Endothelial cell of umbilical vein (primary cell): ENCODE data around the gene ALK.

ENCODE experiments used
- EZH2 ChIP-seq: IDR thresholded peaks from 2 replicates; pipeline ENCODE4 v1.6.1; 2012; ENCODE audit warnings: borderline replicate concordance, low read depth, mild to moderate bottlenecking, moderate library complexity, low read length, inconsistent platforms; ENCODE audit not compliant: severe bottlenecking
- JUN ChIP-seq: IDR thresholded peaks from 2 replicates; pipeline ENCODE4 v1.6.1; 2011; ENCODE audit warnings: borderline replicate concordance, low read depth; ENCODE audit not compliant: insufficient read length, insufficient read depth
- MYC ChIP-seq: IDR thresholded peaks from one replicate; pipeline ENCODE4 v1.6.1; 2011; ENCODE audit warnings: mild to moderate bottlenecking, low read depth, low read length
- POLR2A ChIP-seq: IDR thresholded peaks from 2 replicates; pipeline ENCODE4 v1.6.1; 2012; ENCODE audit warnings: low read depth, mild to moderate bottlenecking, control low read depth, low read length
- POLR2AphosphoS5 ChIP-seq: IDR thresholded peaks from 2 replicates; pipeline ENCODE4 v1.6.1; 2012; ENCODE audit warnings: low read depth, mild to moderate bottlenecking, control low read depth, low read length, moderate library complexity; ENCODE audit not compliant: insufficient read depth
- TF ChIP-seq, protein P1 (sequence below), 2 donors: IDR thresholded peaks; 1 replicate in 1 of 2; 2 replicates in 1 of 2; pipeline ENCODE4 v1.5.1; 2011; ENCODE audit warnings: low read length in 2 of 2, mild to moderate bottlenecking in 2 of 2, moderate library complexity in 2 of 2, control low read depth in 1 of 2, inconsistent platforms in 1 of 2, low read depth in 1 of 2; ENCODE audit not compliant: insufficient read depth in 1 of 2; ENCODE audit errors: extremely low read depth in 1 of 2

DNA sequence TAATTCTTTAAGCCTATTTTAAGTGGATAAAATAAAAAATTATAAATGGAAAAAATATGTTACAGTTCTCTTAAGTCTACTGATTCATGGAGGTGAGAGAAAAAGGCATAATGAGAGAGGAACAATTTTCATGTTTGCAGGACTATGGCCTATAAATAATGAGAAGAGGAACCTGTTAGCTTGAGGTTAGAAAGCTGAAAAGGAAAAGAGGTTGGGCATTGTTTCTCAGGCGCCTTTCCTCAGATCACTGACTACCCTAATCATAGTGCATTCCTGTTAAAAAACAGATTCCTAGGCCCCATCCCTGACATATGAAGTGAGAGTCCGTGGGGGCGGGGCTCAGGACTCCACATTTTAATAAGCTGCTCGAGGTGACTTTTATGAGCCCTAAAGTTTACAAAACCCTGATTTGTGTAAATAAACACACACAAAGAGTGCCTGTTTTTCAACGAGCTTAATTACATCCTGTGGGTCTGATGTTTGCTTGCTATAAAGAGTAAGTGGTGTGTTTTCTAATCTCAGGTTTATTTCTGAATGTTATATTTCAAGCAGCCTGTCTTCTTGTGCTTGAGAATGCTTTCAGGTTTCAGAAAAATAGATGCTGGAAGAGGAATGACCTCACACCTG, 470.7 kb downstream of the ALK start:
- TF ChIP-seq, protein P1, sequence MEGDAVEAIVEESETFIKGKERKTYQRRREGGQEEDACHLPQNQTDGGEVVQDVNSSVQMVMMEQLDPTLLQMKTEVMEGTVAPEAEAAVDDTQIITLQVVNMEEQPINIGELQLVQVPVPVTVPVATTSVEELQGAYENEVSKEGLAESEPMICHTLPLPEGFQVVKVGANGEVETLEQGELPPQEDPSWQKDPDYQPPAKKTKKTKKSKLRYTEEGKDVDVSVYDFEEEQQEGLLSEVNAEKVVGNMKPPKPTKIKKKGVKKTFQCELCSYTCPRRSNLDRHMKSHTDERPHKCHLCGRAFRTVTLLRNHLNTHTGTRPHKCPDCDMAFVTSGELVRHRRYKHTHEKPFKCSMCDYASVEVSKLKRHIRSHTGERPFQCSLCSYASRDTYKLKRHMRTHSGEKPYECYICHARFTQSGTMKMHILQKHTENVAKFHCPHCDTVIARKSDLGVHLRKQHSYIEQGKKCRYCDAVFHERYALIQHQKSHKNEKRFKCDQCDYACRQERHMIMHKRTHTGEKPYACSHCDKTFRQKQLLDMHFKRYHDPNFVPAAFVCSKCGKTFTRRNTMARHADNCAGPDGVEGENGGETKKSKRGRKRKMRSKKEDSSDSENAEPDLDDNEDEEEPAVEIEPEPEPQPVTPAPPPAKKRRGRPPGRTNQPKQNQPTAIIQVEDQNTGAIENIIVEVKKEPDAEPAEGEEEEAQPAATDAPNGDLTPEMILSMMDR (IDR thresholded peaks at IDR 0.05; ENCODE audit: extremely low read depth in 1 of 2, insufficient read depth in 1 of 2, low read depth in 1 of 2, low read length in 2 of 2): no peak
- no peak for TF ChIP-seq EZH2
- no peak for TF ChIP-seq JUN
- TF ChIP-seq POLR2A: no peak
- TF ChIP-seq MYC: no peak
- TF ChIP-seq POLR2AphosphoS5: no peak
